GM19238 (cell line): ENCODE data around the gene PRKG1.

Source experiments
- DNase-seq: peaks from one replicate; pipeline ENCODE4 v3.0.0; 2011; ENCODE audit warnings: low spot score; ENCODE audit not compliant: insufficient read length

Gene PRKG1

DNA sequence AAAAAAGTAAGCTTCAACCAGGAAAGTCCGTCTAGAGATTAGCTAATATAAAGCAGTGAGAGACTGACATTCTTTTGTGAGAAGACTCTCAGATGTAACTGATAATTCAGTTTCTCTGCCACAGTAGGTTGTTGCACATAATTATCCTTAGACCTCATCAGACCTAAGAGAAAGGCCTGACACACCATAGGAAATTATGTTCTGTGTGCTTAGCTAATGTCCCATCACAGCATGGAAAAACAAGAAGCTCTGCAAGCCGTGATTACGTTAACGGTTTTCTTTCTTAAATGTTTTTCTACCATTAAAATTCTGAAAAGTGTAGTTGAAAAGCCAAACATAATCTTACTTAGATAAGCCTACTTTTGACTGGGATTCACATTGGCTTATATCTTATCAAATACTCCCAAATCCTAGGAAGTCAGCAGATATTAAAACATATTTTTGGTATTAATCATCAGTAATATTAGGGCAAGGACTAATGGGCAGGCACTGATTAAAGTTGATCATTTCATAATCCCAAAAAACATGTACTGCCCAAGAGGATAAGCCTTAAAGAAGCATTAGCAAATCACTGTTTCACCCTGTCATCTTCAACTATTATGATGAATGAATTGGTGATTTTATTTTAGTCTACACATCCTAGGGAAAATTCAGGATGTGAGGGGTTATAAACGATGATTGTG lies 619.9 kb downstream of the PRKG1 start:
- DNase-seq, result no peak

DNA sequence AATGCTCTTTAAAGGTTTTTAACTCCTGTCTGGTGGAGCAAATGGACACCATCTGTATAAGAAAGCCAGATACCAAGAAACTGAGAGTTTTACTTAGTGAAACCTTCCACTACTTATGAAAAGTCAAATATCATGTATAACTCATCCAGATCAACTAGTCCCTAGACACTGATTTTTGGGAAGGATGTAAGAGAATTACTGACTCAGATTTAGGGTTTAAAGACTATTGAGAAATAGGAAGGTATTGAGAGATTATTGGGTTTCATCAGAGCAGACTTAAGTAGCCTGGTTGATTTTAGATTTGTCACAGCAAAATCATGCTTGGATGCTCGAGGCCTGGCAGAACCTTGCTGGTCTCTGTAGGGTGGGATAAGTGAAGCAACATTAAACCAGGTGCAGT lies 622.0 kb downstream of the PRKG1 start:
- no peak for DNase-seq

- DNase-seq, result no peak
Measured at GRCh38 chr10:51698473-51699063, 624.3 kb downstream of the PRKG1 start.

GRCh38 chr10:51699145-51699474 lies 624.8 kb downstream of the PRKG1 start:
- no peak for DNase-seq

DNA sequence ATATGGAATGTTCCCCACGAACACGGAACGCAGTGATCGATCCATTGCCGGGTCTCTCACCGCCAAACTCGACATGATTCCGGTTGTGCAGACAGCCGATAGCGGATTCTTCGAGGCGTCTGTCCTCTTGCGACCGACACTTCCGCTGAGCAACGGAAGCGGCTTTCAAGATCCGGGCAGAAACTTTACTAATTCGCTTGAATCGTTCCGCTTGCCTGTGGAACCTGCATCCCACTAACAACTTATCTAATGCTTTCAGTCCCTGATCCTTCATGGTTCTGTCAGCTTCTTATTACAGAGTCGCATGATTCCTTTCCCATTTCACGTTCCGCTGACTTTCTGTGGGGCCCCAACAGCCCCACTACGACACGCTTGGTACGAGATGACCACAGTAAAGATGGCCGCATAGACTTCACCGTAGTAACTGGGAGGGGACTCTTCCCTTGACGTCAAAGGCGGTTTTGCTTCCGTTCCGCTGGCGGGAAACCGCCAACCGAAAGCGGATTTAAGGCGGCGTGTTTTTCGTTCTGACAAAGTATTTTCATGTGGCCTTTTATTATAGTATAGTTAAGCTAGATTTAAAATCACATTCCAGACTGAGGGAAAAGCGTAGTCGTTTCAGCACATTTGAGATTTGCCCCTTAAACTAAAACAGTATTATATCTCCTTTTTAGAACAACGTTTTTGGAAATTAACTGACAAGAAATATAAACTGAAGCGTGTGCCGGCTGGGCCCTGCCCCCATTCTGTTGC lies 625.4 kb downstream of the PRKG1 start, which contains the start of gene CSTF2T:
TSS of gene CSTF2T (minus strand) at position 121 of the 753 bp plus-strand sequence. CDS start at position 75, 46 bp downstream.
- peak; percentile 16 for DNase-seq

GRCh38 chr10:51700228-51700817 lies 626.0 kb downstream of the PRKG1 start:
- DNase-seq, result no peak

DNA sequence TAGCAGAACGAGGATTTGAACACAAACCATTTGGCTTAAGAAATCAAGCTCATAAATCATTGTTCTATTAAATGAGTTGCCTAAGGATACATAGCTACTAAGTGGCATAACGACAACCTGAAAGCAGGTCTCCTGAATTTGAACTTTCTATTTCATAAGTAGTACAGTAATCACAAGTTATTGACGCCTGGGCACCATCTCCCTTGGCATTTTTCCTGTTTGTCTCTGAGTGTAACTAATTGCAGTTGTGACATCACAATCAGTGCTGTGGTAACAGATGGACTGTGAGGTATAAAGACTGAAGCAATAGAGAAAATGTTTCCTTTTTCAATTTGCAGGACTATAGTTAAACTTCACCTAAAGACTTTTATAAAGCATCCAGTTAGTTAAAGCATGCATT lies 631.5 kb downstream of the PRKG1 start:
- DNase-seq, result no peak

DNA sequence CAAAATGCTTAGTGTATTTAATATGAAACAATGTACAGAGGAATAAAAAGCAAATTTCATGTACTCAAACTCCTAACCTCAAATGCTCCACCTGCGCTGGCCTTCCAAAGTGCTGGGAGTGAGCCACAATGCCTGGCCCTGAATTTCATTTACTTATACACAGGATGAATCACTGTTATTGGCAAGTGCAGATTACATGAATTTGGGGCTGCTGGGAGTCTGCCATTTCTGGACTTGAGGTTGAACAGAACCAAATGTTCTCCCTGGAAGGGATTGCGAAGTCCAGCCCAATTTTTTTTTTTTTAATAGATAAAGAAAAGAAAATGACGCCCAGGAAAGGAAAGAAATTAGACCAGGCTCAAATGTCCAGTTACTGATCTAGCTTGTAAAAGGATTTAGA lies 631.9 kb downstream of the PRKG1 start:
- no peak for DNase-seq

DNA sequence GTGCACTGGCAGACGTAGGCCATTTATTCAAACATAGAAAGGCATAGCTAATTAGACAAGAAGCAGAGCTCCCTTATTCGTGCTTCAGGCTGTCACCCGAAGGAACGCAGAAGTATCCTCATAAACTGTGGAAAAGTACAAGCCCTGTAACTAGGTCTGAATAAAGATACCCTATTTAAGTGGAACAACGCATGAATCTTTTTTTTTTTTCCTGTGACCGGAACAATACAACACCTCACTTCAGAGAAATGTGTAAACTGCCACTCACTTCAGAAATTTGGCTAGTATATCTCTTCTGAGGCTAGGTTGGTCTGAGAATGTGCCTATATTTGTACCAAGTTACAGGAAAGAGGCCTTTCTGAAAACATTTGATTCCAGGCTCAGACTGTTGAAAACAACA lies 633.1 kb downstream of the PRKG1 start:
- DNase-seq, result no peak

DNA sequence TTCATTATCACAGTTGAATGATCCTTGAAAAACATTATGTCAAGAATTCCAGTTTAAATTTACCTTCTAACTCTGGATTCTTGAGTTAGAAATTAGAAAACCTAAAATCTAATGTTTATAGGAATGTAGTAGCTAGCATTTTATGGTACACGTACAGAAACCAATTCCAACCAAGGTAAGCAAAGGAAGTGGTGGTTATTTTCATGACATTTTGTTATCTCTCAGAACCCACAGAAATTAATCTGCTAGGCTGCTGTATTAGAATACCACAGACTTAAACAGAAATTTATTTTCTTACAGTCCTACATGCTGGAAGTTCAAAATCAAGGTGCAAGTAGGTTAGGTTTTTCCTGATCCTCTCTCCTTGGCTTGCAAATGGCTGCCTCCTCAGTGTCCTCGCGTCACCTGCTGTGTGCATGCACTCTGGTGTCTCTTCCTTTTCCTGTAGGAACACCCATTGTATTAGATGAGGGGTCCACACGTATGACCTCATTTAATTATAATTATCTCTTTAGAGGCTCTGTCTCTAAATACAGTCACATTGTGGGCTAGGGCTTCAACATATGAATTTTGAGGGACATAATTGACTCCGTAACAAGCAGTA lies 633.6 kb downstream of the PRKG1 start:
- no peak for DNase-seq

DNA sequence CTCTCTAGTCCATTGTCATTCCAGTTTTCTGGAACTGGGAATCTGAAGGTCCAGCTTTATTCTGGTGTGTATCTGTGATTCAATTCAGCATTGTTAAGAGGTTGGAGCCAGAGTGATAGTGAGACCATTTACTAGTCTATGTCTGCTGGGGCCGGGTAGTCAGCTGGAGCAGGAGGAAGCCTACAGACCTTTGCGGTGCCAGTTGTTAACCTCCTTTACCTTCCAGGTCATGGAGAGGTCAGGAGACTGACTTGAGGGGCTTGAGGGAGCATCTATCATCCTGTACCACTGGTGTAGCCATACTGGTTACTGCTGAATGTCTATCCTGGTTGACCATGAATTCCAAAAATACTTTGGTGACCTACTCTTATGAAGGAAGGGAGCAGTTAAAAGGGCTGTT lies 634.3 kb downstream of the PRKG1 start:
- no peak for DNase-seq

DNA sequence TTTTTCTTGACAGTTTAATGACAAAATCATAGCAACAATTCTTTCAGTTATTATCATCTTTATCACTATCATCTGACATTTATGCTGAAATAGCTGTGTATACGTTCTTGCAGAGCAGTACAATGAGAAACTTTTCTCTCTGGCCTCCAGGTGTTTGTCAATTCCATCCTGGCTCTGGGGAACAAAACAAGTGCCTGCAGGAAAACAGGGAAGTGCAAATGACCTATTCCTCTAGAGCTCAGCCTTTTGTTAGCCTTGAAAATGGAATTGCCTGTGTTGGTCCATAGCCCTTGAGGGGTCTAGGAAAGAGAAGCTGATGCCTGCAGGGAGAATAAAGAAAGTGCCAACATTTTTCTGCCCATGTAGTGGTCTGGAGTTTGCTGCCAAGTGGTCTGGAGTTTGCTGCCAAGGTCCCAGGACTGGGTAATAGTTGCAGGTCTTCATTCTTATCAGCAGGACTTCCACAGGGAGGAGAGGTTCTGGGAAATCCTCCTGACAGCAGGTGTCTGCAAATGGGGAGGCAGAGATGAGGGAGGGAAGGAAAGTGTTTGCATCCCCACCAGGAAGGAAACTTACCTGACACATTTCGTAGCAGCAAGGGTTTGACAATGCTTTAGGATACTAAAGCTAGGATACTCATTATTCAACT lies 635.2 kb downstream of the PRKG1 start:
- DNase-seq, result no peak

- no peak for DNase-seq
Measured at GRCh38 chr10:51711519-51711891, 637.2 kb downstream of the PRKG1 start.

GRCh38 chr10:51716981-51717380 lies 642.7 kb downstream of the PRKG1 start:
- DNase-seq, result no peak

DNA sequence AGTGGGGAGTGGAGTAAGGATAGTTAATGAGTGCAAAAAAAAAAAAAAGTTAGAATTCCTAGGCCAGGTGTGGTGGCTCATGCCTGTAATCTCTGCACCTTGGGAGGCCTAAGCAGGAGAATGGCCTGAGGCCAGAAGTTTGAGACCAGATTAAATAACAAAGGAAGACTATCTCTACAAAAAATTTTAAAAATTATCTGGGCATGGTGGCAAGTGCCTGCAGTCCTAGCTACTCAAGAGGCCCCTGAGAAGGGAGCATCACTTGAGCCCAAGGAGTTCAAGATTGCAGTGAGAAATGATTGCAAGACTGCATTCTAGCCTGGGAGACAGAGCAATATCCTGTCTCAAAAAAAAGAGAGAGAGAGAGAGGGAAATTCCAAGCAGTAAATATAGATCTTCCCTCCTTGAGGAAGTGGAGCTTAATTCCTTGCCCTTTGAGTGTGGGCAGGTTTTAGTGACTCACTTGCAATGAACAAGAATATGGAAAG lies 644.6 kb downstream of the PRKG1 start:
- DNase-seq, result no peak

- DNase-seq, result no peak
Measured at GRCh38 chr10:51724038-51724437, 649.8 kb downstream of the PRKG1 start.

- no peak for DNase-seq
Measured at GRCh38 chr10:51729822-51730555, 655.7 kb downstream of the PRKG1 start.

- DNase-seq, result no peak
Measured at GRCh38 chr10:51733057-51733456, 658.8 kb downstream of the PRKG1 start.

- peak; percentile 2 for DNase-seq
Measured at GRCh38 chr10:51743146-51743545, 668.9 kb downstream of the PRKG1 start.

DNA sequence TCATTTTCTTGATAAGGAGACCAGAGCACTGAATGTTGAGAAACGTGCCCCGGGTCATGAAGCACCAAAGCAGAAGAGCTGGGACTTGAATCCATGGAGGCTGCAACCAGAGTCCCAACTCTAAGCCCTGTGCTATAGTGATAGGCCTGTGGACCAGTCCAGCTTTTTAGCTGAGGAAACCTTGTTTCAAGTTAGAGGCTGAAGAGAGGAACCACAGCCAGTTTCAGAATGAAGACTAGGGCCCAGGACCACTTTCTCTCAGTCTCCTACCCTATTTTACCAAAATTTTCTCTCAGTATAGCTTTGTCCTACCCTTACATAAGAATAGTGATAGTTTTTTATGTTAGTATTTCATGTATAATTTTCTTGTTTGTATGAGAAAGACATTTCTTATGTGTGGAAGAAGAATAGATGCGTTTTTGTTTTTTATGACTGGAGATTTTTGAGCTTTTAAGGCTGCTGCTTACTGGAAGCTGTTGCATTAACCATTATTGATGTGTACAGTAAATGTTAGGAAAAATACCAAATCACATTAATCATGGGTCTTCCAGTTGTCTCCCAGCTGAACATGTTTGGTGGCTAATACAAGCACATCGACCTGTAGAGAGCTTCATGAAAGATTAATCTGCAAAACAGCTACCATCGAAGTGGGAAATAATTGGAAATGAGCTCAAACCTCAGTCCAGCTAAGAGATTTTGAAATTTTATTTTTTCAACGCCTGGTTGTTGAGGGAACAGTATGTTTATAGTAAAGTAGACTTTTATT lies 670.1 kb downstream of the PRKG1 start:
- no peak for DNase-seq
